Hepatocyte (in vitro differentiated cells): ENCODE measurements around the gene PCDHGA10. TPM values are rescaled to one million over a fixed set of nuclear protein-coding genes. Genes with fewer than 3 reads are reported as not detected.

Source experiments
- DNase-seq: peaks from one replicate; pipeline ENCODE4 v3.0.0-alpha.2; 2016; ENCODE audit warnings: low spot score
- H2AFZ ChIP-seq: fragments of 200-600 bp; sonication (generic); 2 replicates; pipeline ENCODE4 v1.6.0; 2016; ENCODE audit warnings: antibody characterized with exemption, mild to moderate bottlenecking
- H3K27ac ChIP-seq: fragments of 200-600 bp; sonication (generic); 2 replicates; pipeline ENCODE4 v1.5.1; 2016; ENCODE audit warnings: mild to moderate bottlenecking
- H3K27me3 ChIP-seq: fragments of 200-600 bp; sonication (generic); 2 replicates; pipeline ENCODE4 v1.6.1; 2016
- H3K36me3 ChIP-seq: fragments of 200-600 bp; sonication (generic); replicated peaks from 2 replicates; pipeline ENCODE4 v1.5.1; 2016; ENCODE audit warnings: low read depth; ENCODE audit not compliant: insufficient read depth
- H3K4me1 ChIP-seq: fragments of 200-600 bp; sonication (generic); 2 replicates; pipeline ENCODE4 v1.5.1; 2016; ENCODE audit warnings: mild to moderate bottlenecking, moderate library complexity; ENCODE audit not compliant: insufficient read depth
- H3K4me2 ChIP-seq: fragments of 200-600 bp; sonication (generic); 2 replicates; pipeline ENCODE4 v1.6.0; 2016
- H3K4me3 ChIP-seq: fragments of 200-600 bp; sonication (generic); 2 replicates; pipeline ENCODE4 v1.5.1; 2016; ENCODE audit warnings: mild to moderate bottlenecking
- H3K79me2 ChIP-seq: fragments of 200-600 bp; sonication (generic); 2 replicates; pipeline ENCODE4 v1.6.0; 2017; ENCODE audit warnings: mild to moderate bottlenecking
- H3K9me2 ChIP-seq: fragments of 200-600 bp; sonication (generic); replicated peaks from 2 replicates; pipeline ENCODE4 v1.6.0; 2017; ENCODE audit warnings: mild to moderate bottlenecking; ENCODE audit not compliant: insufficient read depth
- H3K9me3 ChIP-seq: fragments of 200-600 bp; sonication (generic); 2 replicates; pipeline ENCODE4 v1.5.1; 2016; ENCODE audit warnings: low read depth, mild to moderate bottlenecking
- H4K20me1 ChIP-seq: fragments of 200-600 bp; sonication (generic); 2 replicates; pipeline ENCODE4 v1.6.0; 2016; ENCODE audit warnings: mild to moderate bottlenecking; ENCODE audit not compliant: insufficient read depth, poor library complexity, severe bottlenecking
- CTCF ChIP-seq: fragments of 200-600 bp; sonication (generic); IDR thresholded peaks from 2 replicates; pipeline ENCODE4 v1.5.1; 2016; ENCODE audit warnings: antibody characterized with exemption, mild to moderate bottlenecking; ENCODE audit not compliant: poor library complexity
- EZH2 ChIP-seq: fragments of 200-600 bp; sonication (generic); IDR thresholded peaks from 2 replicates; pipeline ENCODE4 v1.6.1; 2016; ENCODE audit warnings: antibody characterized with exemption, mild to moderate bottlenecking, borderline replicate concordance
- EZH2phosphoT487 ChIP-seq: fragments of 200-600 bp; sonication (generic); IDR thresholded peaks from one replicate; pipeline ENCODE4 v1.6.1; 2018; ENCODE audit warnings: antibody characterized with exemption, mild to moderate bottlenecking, low read depth, moderate library complexity; ENCODE audit not compliant: unreplicated experiment, severe bottlenecking
- WGBS: methylation state at CpG from one replicate; pipeline ENCODE4 v1.1.6; 2016; ENCODE audit warnings: low lambda C conversion rate; ENCODE audit errors: missing lambda C conversion rate; 5-methylcytosine and 5-hydroxymethylcytosine counted together
- polyA plus RNA-seq: library from polyadenylated mRNA; unstranded; fragments of >200 nt; fragmentation: Nextera tagmentation; extraction: Ambion mirVana; gene quantifications from 2 replicates; pipeline ENCODE4 v1.2.1, GENCODE V29; 2016
- total RNA-seq: library from RNA; depleted of rRNA; stranded (reverse); fragments of >200 nt; gene quantifications from 2 replicates; pipeline ENCODE4 v1.2.3, GENCODE V29; 2014

Gene PCDHGA10
- total and polyA plus RNA-seq, 2 experiments from 2014 or later = 3.0 to 6.7 TPM

GRCh38 chr5:141398608-141399007 is 14.2 kb upstream of the PCDHGA10 start:
- H3K27ac ChIP-seq = no peak overlapping the region
- no peak for TF ChIP-seq EZH2
- no peak for TF ChIP-seq EZH2phosphoT487
- TF ChIP-seq CTCF = no peak
- H3K4me1 ChIP-seq = no peaks in the 10 kb centered on the region
- no peaks in the 10 kb centered on the region for H3K9me2 ChIP-seq
- no peak overlapping the region for H2AFZ ChIP-seq
- no peaks in the 10 kb centered on the region for H4K20me1 ChIP-seq
- no peak for DNase-seq
- H3K9me3 ChIP-seq = peaks cover 44% of the 10 kb centered on the region
- H3K4me3 ChIP-seq = no peak overlapping the region
- H3K79me2 ChIP-seq = no peaks in the 10 kb centered on the region
- H3K36me3 ChIP-seq = no peaks in the 10 kb centered on the region
- H3K27me3 ChIP-seq = no peaks in the 10 kb centered on the region
- no peak overlapping the region for H3K4me2 ChIP-seq
- WGBS = 96% methylated on average over 15 of the region's 15 CpGs

DNA sequence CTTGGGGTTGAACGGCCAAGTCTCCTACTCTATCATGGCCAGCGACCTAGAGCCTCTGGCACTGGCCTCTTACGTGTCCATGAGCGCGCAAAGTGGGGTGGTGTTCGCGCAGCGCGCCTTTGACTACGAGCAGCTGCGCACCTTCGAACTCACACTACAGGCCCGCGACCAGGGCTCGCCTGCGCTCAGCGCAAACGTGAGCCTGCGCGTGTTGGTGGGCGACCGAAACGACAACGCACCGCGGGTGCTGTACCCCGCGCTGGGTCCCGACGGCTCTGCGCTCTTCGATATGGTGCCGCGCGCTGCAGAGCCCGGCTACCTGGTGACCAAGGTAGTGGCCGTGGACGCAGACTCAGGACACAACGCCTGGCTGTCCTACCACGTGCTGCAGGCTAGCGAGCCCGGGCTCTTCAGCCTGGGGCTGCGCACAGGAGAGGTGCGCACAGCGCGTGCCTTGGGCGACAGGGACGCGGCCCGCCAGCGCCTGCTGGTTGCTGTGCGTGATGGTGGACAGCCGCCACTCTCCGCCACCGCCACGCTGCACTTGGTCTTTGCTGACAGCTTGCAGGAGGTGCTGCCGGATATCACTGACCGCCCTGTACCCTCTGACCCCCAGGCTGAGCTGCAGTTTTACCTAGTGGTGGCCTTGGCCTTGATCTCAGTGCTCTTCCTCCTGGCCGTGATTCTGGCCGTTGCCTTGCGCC is 13.1 kb upstream of the PCDHGA10 start:
- TF ChIP-seq EZH2phosphoT487 (no peak), CTCF (no peak), EZH2 (no peak)
- no peaks in the 10 kb centered on the region for H3K4me1 ChIP-seq
- no peak overlapping the region for H3K4me3 ChIP-seq
- peaks cover 37% of the 10 kb centered on the region for H3K9me3 ChIP-seq
- no peaks in the 10 kb centered on the region for H3K36me3 ChIP-seq
- H3K4me2 ChIP-seq = no peak overlapping the region
- no peak overlapping the region for H3K27ac ChIP-seq
- 96% methylated on average over 60 of the region's 61 CpGs for WGBS
- no peaks in the 10 kb centered on the region for H4K20me1 ChIP-seq
- no peaks in the 10 kb centered on the region for H3K79me2 ChIP-seq
- no peak overlapping the region for H2AFZ ChIP-seq
- DNase-seq = no peak
- no peaks in the 10 kb centered on the region for H3K9me2 ChIP-seq
- no peaks in the 10 kb centered on the region for H3K27me3 ChIP-seq

GRCh38 chr5:141402553-141403243 is 10.1 kb upstream of the PCDHGA10 start, which contains the start of gene PCDHGA9:
TSS of gene PCDHGA9 (plus strand) at chr5:141402778. CDS start at chr5:141402953, 175 bp downstream.
- no peak within 1 kb of the TSS for H2AFZ ChIP-seq
- peaks cover 17% of the 10 kb centered on the region for H3K9me3 ChIP-seq
- 95% methylated on average over 27 of the region's 27 CpGs for WGBS
- no peaks in the 10 kb centered on the region for H4K20me1 ChIP-seq
- no peaks in the 10 kb centered on the region for H3K27me3 ChIP-seq
- no peak within 1 kb of the TSS for H3K27ac ChIP-seq
- no peaks in the 10 kb centered on the region for H3K4me1 ChIP-seq
- H3K36me3 ChIP-seq = peaks cover 2% of the 10 kb centered on the region
- no peak for DNase-seq
- no peaks in the 10 kb centered on the region for H3K79me2 ChIP-seq
- no peak within 1 kb of the TSS for H3K4me2 ChIP-seq
- TF ChIP-seq EZH2 (no peak), CTCF (no peak)
- no peaks in the 10 kb centered on the region for H3K9me2 ChIP-seq
- no peak within 1 kb of the TSS for H3K4me3 ChIP-seq
